Measurements from ENCODE around the gene TSSC4. TPM values are rescaled to one million over a fixed set of nuclear protein-coding genes. Genes with fewer than 3 reads are reported as not detected.

Gene TSSC4
- total RNA-seq, 4 donors from 2014 or later, result 24.2 to 35.5 (median 29.6) TPM

GRCh38 chr11:2440646-2441045 lies 40.1 kb downstream of the TSSC4 start:
- Histone ChIP-seq H3K27me3 (peaks cover 0 to 83% (median 0%) of the 10 kb centered on the region in 4 donors), H3K4me1 (peaks cover 3 to 18% (median 9%) of the 10 kb centered on the region in 3 donors), H3K9me3 (no peaks in the 10 kb centered on the region), H3K36me3 (no peaks in the 10 kb centered on the region), H3K4me3 (no peak overlapping the region), H3K27ac (no peak overlapping the region)
- intact Hi-C loops (cut with DNase I), result no loop called here
- DNase-seq, result no peak
- 38 to 86% methylated on average over 2 to 6 of the region's 8 CpGs for WGBS, 2 donors
- no peak for TF ChIP-seq CTCF (IDR thresholded peaks at IDR 0.05)
- no peak for TF ChIP-seq POLR2A (IDR thresholded peaks at IDR 0.05)

GRCh38 chr11:2441171-2441570 lies 40.6 kb downstream of the TSSC4 start:
- Histone ChIP-seq H3K27ac (no peak overlapping the region), H3K36me3 (no peaks in the 10 kb centered on the region), H3K4me3 (no peak overlapping the region), H3K9me3 (no peaks in the 10 kb centered on the region), H3K4me1 (peaks cover 8 to 23% (median 15%) of the 10 kb centered on the region in 3 donors), H3K27me3 (peaks cover 0 to 83% (median 0%) of the 10 kb centered on the region in 4 donors)
- no peak for TF ChIP-seq CTCF (IDR thresholded peaks at IDR 0.05)
- TF ChIP-seq POLR2A (IDR thresholded peaks at IDR 0.05), result no peak
- no peak for DNase-seq
- intact Hi-C loops (cut with DNase I), result no loop called here
- 76 to 84% methylated on average over 2 to 3 of the region's 4 CpGs for WGBS, 2 donors

GRCh38 chr11:2442589-2442988 lies 42.0 kb downstream of the TSSC4 start:
- no peak for DNase-seq
- 71 to 86% methylated on average over 2 of the region's 2 CpGs for WGBS, 2 donors
- intact Hi-C loops (cut with DNase I), result no loop called here
- no peak overlapping the region for H3K27ac ChIP-seq
- peaks cover 20 to 36% (median 20%) of the 10 kb centered on the region in 3 donors for H3K4me1 ChIP-seq
- H3K36me3 ChIP-seq, result no peaks in the 10 kb centered on the region
- peaks cover 0 to 83% (median 0%) of the 10 kb centered on the region in 4 donors for H3K27me3 ChIP-seq
- no peak overlapping the region for H3K4me3 ChIP-seq
- no peaks in the 10 kb centered on the region for H3K9me3 ChIP-seq
- TF ChIP-seq POLR2A (IDR thresholded peaks at IDR 0.05), result no peak
- no peak for TF ChIP-seq CTCF (IDR thresholded peaks at IDR 0.05)

- TF ChIP-seq POLR2A (IDR thresholded peaks at IDR 0.05) (no peak), CTCF (IDR thresholded peaks at IDR 0.05) (no peak)
- H3K9me3 ChIP-seq, result no peaks in the 10 kb centered on the region
- peaks cover 0 to 83% (median 0%) of the 10 kb centered on the region in 4 donors for H3K27me3 ChIP-seq
- H3K4me3 ChIP-seq, result no peak overlapping the region
- H3K36me3 ChIP-seq, result no peaks in the 10 kb centered on the region
- 60 to 62% methylated on average over 1 to 8 of the region's 11 CpGs for WGBS, 2 donors
- peaks cover 20 to 40% (median 20%) of the 10 kb centered on the region in 3 donors for H3K4me1 ChIP-seq
- no peak overlapping the region for H3K27ac ChIP-seq
- intact Hi-C loops (cut with DNase I), result no loop called here
- DNase-seq, result no peak
These were observed 42.9 kb downstream of the TSSC4 start for GRCh38 chr11:2443406-2443805.

GRCh38 chr11:2443881-2444820 lies 43.6 kb downstream of the TSSC4 start, which contains the start of gene TRPM5:
Gene TRPM5, minus strand, starts transcription at chr11:2444514. Its CDS starts 21,478 bp downstream, at chr11:2423036.
- Histone ChIP-seq H3K36me3 (no peaks in the 10 kb centered on the region), H3K4me3 (peak within 1 kb of the TSS; percentile 9 to 66 (median 36)), H3K27ac (no peak within 1 kb of the TSS), H3K27me3 (peaks cover 0 to 88% (median 0%) of the 10 kb centered on the region in 4 donors), H3K9me3 (no peaks in the 10 kb centered on the region), H3K4me1 (peaks cover 20 to 40% (median 20%) of the 10 kb centered on the region in 3 donors)
- TF ChIP-seq POLR2A (IDR thresholded peaks at IDR 0.05) (no peak), CTCF (IDR thresholded peaks at IDR 0.05) (no peak)
- intact Hi-C loops (cut with DNase I), result no loop called here
- DNase-seq, result no peak
- 0% methylated on average over 6 of the region's 64 CpGs; no CpG with 5 or more reads in 1 of the 2 donors for WGBS, 2 donors
